Measurements from ENCODE around the gene ABCB11. TPM values are rescaled to one million over a fixed set of nuclear protein-coding genes. Genes with fewer than 3 reads are reported as not detected.

ABCB11 gene
- total and polyA plus RNA-seq, 9 of the 15 experiments (the other 6 are each of a cell fraction or from before 2014, with no cell fraction given) = 0.04 to 0.51 (median 0.10) TPM; not detected in 1

DNA sequence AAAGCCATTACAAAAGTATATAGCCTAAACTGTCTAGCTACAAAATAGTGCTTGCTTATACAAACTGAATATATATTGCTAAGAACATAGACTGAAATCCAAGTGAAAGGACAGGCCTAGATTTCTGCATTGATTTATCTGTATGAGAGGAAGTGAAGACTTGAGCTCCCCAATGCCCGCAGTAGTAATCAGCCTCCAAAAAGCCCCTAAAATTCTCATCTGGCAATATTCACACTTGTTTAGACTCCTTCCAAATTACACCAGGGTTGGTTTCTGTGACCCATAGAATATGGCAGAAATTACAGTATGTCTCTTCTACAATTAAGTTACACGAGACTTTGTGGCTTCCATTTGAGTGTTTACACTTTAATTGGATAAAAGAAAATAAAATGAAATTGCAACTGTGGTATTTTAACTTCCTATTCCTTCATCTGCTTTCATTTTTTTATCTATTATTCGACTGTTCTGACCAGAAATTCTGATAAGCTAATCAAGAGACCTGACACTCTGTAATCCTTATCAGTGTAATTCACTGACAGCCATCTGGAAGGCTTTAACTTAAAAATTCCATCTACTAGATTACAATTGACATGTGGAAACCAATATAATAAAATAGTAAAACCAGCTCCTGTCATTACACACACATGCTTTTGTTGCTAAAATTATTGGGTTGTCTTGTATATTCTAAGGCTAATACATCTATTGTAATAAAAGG lies 21.1 kb downstream of the ABCB11 start:
- CTCF ChIA-PET (ENCODE audit: low intra/inter-chr PET ratio) = no interaction called here
- no peak for FAIRE-seq
- Histone ChIP-seq H3K27ac (ENCODE audit: extremely low read depth, low read depth, low read length) (no peak overlapping the region), H3K4me1 (replicated peaks in 1 of 2; ENCODE audit: control insufficient read depth in 2 of 2, insufficient read depth in 2 of 2, low read length in 2 of 2) (peaks cover 8 to 37% of the 10 kb centered on the region in 2 experiments; a peak in 4 of 5 replicates), H3K4me3 (no peak overlapping the region), H2AFZ (ENCODE audit: low read depth, low read length) (no peak overlapping the region), H3K9me3 (replicated peaks; ENCODE audit: control insufficient read depth, insufficient read depth, low read depth, low read length) (no peaks in the 10 kb centered on the region), H3K9me1 (ENCODE audit: control insufficient read depth, insufficient read depth, low read length) (no peaks in the 10 kb centered on the region), H3K4me2 (ENCODE audit: insufficient read depth, low read length) (no peak overlapping the region), H4K20me1 (replicated peaks; ENCODE audit: control insufficient read depth, insufficient read depth, low read length) (no peaks in the 10 kb centered on the region), H3K36me3 (ENCODE audit: control insufficient read depth, insufficient read depth, low read length) (no peaks in the 10 kb centered on the region), H3K9ac (ENCODE audit: insufficient read depth in 1 of 2, low read depth in 2 of 2, low read length in 2 of 2) (no peak overlapping the region), H3K27me3 (ENCODE audit: control insufficient read depth in 2 of 2, insufficient read depth in 2 of 2, low read length in 2 of 2) (no peaks in the 10 kb centered on the region), H3K79me2 (ENCODE audit: control insufficient read depth, insufficient read depth, low read length) (no peaks in the 10 kb centered on the region)
- DNase-seq (ENCODE audit: extremely low read depth in 1 of 4, low spot score in 3 of 4) = no peak
- intact Hi-C loops (cut with micrococcal nuclease) = loop anchor here (5.0 kb wide), 3 partner anchors 42 to 87 kb away; no protein-coding TSS in a partner anchor
- no TSS peak for BruUV-seq (replicated peaks)
- in situ Hi-C loops (cut with MboI) = no loop called here
- POLR2A ChIA-PET = interaction anchor here (0.6 to 0.7 kb wide), 2 partner anchors 9 to 20 kb away, joined by 3 read pairs; no protein-coding TSS in a partner anchor
- ATAC-seq = no peak
- 35% methylated on average over 3 of the region's 3 CpGs for WGBS (ENCODE audit: insufficient coverage, low coverage, missing lambda C conversion rate)
- TF ChIP-seq ZFP36 (IDR thresholded peaks at IDR 0.05; ENCODE audit: low read depth, low read length, partially characterized antibody) (no peak), FOXK2 (conservative IDR thresholded peaks at IDR 0.05 in 1 of 2, IDR thresholded peaks at IDR 0.05 in 1 of 2; ENCODE audit: low read depth in 2 of 2) (no peak), NCOA4 (IDR thresholded peaks at IDR 0.05; ENCODE audit: partially characterized antibody) (no peak), NCOA1 (IDR thresholded peaks at IDR 0.05; ENCODE audit: low read depth) (no peak), C11orf30 (IDR thresholded peaks at IDR 0.05; ENCODE audit: low read depth) (no peak), EZH2 (IDR thresholded peaks at IDR 0.05; ENCODE audit: borderline replicate concordance, low read depth, low read length) (no peak), RBBP5 (IDR thresholded peaks at IDR 0.05; ENCODE audit: borderline replicate concordance, insufficient read depth, low read length, poor library complexity, severe bottlenecking) (no peak), ASH1L (IDR thresholded peaks at IDR 0.05; ENCODE audit: borderline replicate concordance, low read depth, partially characterized antibody) (no peak), ZNF263 (CRISPR knock-in tag; IDR thresholded peaks at IDR 0.05; ENCODE audit: borderline replicate concordance) (no peak), ARID1B (IDR thresholded peaks at IDR 0.05) (peak; percentile 49), CBFA2T2 (conservative IDR thresholded peaks at IDR 0.05) (peak; percentile 52)
- TF ChIP-seq, protein P1, sequence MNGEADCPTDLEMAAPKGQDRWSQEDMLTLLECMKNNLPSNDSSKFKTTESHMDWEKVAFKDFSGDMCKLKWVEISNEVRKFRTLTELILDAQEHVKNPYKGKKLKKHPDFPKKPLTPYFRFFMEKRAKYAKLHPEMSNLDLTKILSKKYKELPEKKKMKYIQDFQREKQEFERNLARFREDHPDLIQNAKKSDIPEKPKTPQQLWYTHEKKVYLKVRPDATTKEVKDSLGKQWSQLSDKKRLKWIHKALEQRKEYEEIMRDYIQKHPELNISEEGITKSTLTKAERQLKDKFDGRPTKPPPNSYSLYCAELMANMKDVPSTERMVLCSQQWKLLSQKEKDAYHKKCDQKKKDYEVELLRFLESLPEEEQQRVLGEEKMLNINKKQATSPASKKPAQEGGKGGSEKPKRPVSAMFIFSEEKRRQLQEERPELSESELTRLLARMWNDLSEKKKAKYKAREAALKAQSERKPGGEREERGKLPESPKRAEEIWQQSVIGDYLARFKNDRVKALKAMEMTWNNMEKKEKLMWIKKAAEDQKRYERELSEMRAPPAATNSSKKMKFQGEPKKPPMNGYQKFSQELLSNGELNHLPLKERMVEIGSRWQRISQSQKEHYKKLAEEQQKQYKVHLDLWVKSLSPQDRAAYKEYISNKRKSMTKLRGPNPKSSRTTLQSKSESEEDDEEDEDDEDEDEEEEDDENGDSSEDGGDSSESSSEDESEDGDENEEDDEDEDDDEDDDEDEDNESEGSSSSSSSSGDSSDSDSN (IDR thresholded peaks at IDR 0.05; ENCODE audit: borderline replicate concordance in 1 of 2, low read depth in 2 of 2, low read length in 2 of 2) = no peak
- TF ChIP-seq, protein P2, sequence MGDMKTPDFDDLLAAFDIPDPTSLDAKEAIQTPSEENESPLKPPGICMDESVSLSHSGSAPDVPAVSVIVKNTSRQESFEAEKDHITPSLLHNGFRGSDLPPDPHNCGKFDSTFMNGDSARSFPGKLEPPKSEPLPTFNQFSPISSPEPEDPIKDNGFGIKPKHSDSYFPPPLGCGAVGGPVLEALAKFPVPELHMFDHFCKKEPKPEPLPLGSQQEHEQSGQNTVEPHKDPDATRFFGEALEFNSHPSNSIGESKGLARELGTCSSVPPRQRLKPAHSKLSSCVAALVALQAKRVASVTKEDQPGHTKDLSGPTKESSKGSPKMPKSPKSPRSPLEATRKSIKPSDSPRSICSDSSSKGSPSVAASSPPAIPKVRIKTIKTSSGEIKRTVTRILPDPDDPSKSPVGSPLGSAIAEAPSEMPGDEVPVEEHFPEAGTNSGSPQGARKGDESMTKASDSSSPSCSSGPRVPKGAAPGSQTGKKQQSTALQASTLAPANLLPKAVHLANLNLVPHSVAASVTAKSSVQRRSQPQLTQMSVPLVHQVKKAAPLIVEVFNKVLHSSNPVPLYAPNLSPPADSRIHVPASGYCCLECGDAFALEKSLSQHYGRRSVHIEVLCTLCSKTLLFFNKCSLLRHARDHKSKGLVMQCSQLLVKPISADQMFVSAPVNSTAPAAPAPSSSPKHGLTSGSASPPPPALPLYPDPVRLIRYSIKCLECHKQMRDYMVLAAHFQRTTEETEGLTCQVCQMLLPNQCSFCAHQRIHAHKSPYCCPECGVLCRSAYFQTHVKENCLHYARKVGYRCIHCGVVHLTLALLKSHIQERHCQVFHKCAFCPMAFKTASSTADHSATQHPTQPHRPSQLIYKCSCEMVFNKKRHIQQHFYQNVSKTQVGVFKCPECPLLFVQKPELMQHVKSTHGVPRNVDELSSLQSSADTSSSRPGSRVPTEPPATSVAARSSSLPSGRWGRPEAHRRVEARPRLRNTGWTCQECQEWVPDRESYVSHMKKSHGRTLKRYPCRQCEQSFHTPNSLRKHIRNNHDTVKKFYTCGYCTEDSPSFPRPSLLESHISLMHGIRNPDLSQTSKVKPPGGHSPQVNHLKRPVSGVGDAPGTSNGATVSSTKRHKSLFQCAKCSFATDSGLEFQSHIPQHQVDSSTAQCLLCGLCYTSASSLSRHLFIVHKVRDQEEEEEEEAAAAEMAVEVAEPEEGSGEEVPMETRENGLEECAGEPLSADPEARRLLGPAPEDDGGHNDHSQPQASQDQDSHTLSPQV (IDR thresholded peaks at IDR 0.05) = no peak
- TF ChIP-seq, protein P3, sequence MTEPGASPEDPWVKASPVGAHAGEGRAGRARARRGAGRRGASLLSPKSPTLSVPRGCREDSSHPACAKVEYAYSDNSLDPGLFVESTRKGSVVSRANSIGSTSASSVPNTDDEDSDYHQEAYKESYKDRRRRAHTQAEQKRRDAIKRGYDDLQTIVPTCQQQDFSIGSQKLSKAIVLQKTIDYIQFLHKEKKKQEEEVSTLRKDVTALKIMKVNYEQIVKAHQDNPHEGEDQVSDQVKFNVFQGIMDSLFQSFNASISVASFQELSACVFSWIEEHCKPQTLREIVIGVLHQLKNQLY (CRISPR knock-in tag; conservative IDR thresholded peaks at IDR 0.05) = no peak
